GM21825 (cell line): ENCODE results near the gene VEZT.
A peak's percentile ranks its signal among the peaks of the same experiment; 100 is the strongest.

Source experiments
- ATAC-seq: cut with Tn5 transposase; IDR thresholded peaks from one replicate; pipeline ENCODE4 v1.9.1; 2021; ENCODE audit warnings: mild to moderate bottlenecking, moderate library complexity; ENCODE audit not compliant: unreplicated experiment

Gene VEZT

GRCh38 chr12:95197636-95198035 is 20.0 kb upstream of the VEZT start:
- ATAC-seq = no peak

GRCh38 chr12:95198914-95199313 is 18.7 kb upstream of the VEZT start:
- ATAC-seq = peak; percentile 44

GRCh38 chr12:95200128-95200894 is 17.3 kb upstream of the VEZT start:
- no peak for ATAC-seq

GRCh38 chr12:95201056-95201670 is 16.4 kb upstream of the VEZT start:
- ATAC-seq = no peak

- no peak for ATAC-seq
Measured at GRCh38 chr12:95202691-95203486, 14.7 kb upstream of the VEZT start.

GRCh38 chr12:95203487-95204030 is 14.0 kb upstream of the VEZT start:
- no peak for ATAC-seq

GRCh38 chr12:95204141-95204866 is 13.3 kb upstream of the VEZT start:
- ATAC-seq = no peak

- ATAC-seq = no peak
Measured at GRCh38 chr12:95205016-95205624, 12.5 kb upstream of the VEZT start.

GRCh38 chr12:95205685-95206084 is 11.9 kb upstream of the VEZT start:
- ATAC-seq = no peak

- no peak for ATAC-seq
Measured at GRCh38 chr12:95206916-95207315, 10.7 kb upstream of the VEZT start.

- ATAC-seq = no peak
Measured at GRCh38 chr12:95207407-95207806, 10.2 kb upstream of the VEZT start.

GRCh38 chr12:95208678-95209077 is 8.9 kb upstream of the VEZT start:
- no peak for ATAC-seq

GRCh38 chr12:95212586-95212985 is 5.0 kb upstream of the VEZT start:
- no peak for ATAC-seq

GRCh38 chr12:95213119-95213518 is 4.5 kb upstream of the VEZT start:
- no peak for ATAC-seq

GRCh38 chr12:95213928-95214327 is 3.7 kb upstream of the VEZT start:
- ATAC-seq = no peak

GRCh38 chr12:95214466-95214865 is 3.1 kb upstream of the VEZT start:
- ATAC-seq = no peak

- no peak for ATAC-seq
Measured at GRCh38 chr12:95215949-95216348, 1.7 kb upstream of the VEZT start.

GRCh38 chr12:95216711-95217376 is 763 bp upstream of the VEZT start:
- peak; percentile 16 for ATAC-seq

- peak; percentile 0 for ATAC-seq
Measured at GRCh38 chr12:95218150-95219133, 835 bp downstream of the VEZT start.
